GM18868 (cell line): ENCODE measurements around the gene FIBP.
"Not testable (repeated sequence)": the region's sequence is repeated elsewhere in the genome, so short reads cannot be mapped to it uniquely, and the experiment has no call there.

ENCODE experiments used
- ATAC-seq: cut with Tn5 transposase; IDR thresholded peaks from one replicate; pipeline ENCODE4 v1.9.1; 2021; ENCODE audit warnings: mild to moderate bottlenecking, moderate library complexity; ENCODE audit not compliant: unreplicated experiment

Gene FIBP

DNA sequence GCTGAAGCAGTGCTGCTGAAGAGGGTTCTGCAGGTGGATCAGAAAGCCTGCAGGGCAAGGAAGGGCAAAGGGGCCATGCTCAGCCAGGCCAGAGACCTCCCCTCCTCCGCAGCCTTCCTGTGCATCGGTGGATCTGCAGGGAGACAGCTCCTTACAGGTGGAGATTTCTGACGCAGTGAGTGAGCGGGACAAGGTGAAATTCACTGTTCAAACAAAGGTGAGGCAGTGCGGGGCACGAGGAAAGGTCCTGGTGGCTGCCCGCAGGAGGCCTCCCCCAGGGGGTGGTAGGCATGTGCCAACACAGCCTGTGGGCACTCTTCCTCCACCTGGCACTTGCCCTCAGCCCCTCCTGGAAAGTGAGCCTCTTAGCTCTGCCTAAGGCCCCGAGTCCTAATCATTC lies 38.9 kb downstream of the FIBP start:
- ATAC-seq, result no peak

DNA sequence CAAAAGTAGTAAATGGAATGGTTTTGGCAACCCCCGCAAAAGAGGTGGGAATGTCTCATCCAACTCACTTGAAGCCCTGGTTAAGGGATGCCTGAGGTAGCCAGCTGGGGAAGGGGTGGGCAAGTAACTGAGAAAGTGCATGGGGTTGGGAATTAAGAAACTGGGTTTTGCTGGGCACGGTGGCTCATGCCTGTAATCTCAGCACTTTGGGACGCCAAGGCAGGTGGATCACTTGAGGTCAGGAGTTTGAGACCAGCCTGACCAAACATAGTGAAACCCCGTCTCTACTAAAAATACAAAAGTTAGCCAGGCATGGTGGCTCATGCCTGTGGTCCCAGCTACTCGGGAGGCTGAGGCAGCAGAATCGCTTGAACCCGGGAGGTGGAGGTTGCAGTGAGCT lies 39.6 kb downstream of the FIBP start:
- ATAC-seq, result not testable (repeated sequence)

DNA sequence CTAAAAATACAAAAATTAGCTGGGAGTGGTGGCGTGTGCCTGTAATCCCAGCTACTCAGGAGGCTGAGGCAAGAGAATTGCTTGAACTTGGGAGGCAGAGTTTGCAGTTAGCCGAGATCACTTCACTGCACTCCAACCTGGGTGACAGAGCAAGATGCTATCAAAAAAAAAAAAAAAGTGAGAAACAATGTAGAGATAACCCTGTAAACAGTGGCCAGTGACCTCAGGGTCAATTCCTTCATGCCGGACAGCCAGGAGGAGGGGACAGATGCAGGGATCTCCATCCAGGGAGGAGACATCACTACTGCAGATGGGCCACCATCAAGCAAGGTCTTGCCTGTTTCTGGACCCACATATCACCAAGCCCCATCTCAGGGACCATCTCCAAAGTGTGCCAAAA lies 40.5 kb downstream of the FIBP start:
- ATAC-seq, result no peak

DNA sequence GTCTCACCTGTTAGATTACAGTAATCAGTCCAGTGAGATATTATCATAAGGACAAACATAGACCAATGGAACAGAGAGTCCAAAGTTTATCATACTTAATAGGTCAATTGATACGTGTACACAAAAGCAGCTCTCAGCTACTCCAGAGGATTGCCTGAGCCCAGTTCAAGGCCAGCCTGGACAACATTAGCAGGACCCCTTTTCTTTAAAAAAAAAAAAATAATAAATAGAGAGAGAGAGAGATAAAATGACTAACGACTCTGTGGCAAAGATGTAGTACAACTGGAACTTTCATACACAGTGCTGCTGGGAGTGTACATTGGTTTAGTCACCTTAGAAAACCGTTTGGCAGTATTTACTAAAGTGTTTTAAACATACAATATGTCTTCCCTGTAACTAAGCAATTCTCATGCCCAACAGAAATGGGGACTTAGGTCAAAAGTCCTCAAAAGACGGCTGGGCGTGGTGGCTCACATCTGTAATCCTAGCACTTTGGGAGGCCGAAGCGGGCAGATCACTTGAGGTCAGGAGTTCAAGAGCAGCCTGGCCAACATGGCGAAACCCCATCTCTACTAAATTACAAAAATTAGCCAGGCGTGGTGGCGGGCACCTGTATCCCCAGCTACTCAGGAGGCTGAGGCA lies 43.9 kb downstream of the FIBP start:
- ATAC-seq, result no peak

DNA sequence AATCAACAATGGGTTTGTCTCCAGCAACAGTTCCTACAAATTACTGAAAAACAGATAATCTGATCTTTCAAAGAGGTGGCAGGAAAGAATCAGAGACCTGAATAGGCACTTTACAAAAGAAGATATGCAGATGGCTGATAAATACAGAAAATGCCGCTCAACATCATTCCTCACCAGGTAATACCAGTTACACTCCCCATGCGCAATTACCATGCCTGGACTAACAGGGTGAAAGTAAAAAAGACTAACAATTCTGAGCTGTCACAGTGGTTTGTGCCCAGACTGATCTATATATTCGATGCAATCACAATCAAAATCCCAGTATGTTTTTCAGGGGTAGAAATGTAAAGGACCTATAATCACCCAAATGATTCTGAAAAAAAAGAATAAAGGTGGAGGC lies 44.5 kb downstream of the FIBP start:
- no peak for ATAC-seq

DNA sequence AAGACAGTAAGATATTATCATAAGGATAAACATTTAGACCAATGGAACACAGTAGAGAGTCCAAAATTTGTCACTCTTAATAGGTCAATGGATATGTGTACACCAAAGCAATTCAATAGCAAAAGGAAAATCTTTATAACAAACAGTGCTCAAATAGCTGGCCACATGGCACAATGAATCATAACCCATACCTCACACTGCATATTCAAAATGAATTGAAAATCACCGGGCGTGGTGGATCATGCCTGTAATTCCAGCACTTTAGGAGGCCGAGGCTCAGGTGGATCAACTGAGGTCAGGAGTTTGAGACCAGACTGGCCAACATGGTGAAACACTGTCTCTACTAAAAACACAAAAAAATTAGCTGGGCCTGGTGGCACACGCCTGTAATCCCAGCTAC lies 46.1 kb downstream of the FIBP start:
- ATAC-seq, result no peak

- ATAC-seq, result no peak
Observed at GRCh38 chr11:65834202-65834601, 54.1 kb downstream of the FIBP start.
